NCI-H345 treated with DMSO at 0.1 percent for 48 hours (cell line): Measurements from ENCODE around the gene FAM83C.

Experiments used
- DNase-seq: peaks from one replicate; lab custom pipeline; 2025; ENCODE audit not compliant: unreplicated experiment; lab: John Stamatoyannopoulos, UW

Gene FAM83C

GRCh38 chr20:35291654-35292503, at the start of gene FAM83C:
FAM83C (minus strand) TSS chr20:35292425; CDS start chr20:35292304, 121 bp downstream.
- DNase-seq = no peak

- DNase-seq = no peak
Observed at GRCh38 chr20:35341366-35342028, 49.3 kb upstream of the FAM83C start.

DNA sequence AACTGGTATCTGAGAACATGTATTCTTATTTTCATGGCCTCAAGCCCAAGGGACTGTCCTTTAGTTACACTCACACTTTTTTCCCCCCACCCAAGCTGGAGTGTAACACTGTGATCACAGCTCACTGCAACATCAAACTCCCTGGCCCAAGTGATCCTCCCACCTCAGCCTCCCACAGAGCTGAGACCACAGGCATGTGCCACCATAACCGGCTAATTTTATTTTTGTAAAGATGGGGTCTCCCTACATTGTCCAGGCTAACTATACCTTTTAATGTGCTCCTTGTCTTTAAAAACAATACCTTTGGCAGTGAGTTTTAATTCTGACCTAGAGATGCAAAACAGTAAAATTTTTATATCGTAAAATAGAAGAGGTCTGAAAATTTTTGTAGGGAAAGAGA, 48.2 kb upstream of the FAM83C start:
- DNase-seq = no peak

GRCh38 chr20:35339636-35340035, 47.4 kb upstream of the FAM83C start:
- DNase-seq = no peak

DNA sequence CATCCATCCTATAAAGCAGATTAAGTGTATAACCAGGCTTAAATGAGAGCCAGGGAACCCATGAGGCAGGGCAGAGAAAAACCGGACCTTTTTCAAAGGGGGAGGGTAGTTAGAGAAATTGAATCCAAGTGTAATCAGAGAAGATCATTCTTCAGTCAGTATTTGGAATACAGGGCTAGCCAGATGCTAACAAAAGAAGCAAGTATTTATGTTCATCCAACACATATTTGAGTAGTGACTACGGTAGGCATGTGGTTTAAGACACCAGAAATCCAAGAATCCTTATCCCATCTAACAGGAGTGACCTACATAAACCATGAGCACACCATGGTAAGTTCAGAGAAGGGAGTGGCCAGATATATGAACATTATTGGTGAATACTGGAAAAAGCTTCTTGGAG, 46.8 kb upstream of the FAM83C start:
- DNase-seq = no peak

- DNase-seq = no peak
Observed at GRCh38 chr20:35334311-35335101, 42.3 kb upstream of the FAM83C start.

DNA sequence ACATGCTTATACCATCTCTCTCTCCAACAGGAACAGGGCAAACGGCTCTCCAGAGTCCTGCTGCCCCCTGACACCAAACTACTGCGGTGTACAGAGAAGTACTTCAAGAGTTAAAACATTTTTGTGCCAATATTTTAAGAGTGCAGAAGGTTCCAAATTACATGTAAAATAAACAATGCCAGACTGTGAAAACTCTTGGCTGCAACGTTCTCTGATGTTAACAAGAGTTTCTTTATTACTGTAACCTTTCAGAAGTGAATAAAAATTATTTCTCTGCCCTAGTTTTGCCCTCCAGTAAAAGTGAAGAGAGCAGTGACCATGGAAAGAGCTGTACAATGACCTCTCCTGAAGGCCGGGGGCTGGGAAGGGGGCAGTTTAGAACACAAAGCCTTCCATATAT, 41.4 kb upstream of the FAM83C start:
- no peak for DNase-seq

GRCh38 chr20:35332540-35333200, 40.4 kb upstream of the FAM83C start:
- DNase-seq = no peak

DNA sequence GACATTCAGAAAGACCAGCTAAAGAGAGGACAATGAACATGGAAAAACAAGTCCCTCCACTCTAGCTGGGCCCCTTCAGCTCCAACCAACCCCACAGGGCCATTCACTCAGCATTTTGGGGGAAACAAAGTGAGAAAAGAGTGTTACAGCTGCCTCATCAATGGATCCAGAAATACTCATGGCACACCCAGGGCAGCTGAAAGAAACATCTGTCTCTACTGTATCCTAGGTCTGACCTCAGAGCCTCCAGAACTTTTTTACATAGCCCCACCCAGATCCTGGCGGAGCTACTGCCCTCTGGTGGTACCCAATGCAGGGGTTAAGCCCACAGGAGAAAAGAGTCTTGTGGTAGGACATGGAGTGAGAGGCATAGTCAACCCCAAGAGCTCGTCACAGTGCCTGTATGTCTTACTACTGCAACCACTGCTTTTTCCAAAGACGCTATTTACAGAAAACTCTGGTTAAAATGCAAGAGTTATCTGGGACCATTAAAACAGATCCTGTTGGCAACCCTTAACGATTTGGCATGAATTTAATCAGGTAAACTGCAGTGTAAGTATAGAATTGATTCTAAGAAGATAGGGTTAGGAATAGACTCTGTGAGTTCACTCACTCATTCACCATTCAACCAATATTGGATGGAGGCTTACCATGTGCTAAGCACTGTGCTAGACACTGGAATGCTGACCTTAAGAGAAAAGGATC, 37.4 kb upstream of the FAM83C start:
- no peak for DNase-seq

GRCh38 chr20:35328689-35329088, 36.5 kb upstream of the FAM83C start:
- DNase-seq = no peak

DNA sequence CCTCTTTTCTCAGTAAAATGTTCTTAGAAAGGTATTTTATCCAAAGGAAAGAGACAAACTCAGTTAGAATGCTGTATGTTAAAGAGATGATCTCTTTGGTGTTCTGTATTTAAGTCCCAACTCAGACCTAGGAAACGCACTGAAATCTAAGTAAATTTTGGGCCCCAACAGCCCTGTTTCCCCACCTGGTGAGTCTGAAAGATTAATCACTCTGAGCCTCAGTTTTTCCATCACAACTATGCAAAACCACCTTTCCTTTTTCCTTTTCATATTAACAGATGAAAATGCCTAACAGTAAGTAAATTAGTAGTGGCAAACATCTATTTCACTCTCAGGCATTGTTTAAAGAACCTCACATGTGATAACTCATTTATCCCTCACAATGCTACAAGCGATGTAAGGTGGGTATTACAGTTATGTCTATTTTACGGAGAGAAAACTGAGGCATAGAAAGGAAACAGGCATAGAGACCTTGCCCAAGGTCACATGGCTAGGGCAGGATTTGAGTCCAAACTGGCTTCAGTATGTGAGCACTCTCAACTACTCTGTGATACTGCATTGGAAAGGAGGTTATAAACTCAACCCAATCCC, 36.0 kb upstream of the FAM83C start:
- DNase-seq = no peak

GRCh38 chr20:35327074-35327976, 35.1 kb upstream of the FAM83C start:
- no peak for DNase-seq

DNA sequence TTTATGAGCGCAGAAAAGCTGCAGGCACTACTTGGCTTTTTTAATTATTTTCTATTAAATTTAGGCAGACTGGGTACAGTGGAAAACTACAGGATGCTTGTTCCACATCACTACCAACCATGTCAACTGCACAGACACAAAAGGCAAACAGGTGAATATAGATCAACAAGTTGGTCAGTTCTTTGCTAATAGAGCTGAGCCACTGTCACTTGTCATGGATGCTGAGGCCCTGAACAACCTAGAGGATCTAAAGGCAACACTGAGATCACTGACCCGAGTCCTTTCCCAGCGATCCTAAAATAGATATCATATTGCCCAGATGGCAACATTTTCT, 34.5 kb upstream of the FAM83C start:
- DNase-seq = no peak

- DNase-seq = no peak
Observed at GRCh38 chr20:35326021-35326739, 34.0 kb upstream of the FAM83C start.

- no peak for DNase-seq
Observed at GRCh38 chr20:35325401-35325800, 33.2 kb upstream of the FAM83C start.

DNA sequence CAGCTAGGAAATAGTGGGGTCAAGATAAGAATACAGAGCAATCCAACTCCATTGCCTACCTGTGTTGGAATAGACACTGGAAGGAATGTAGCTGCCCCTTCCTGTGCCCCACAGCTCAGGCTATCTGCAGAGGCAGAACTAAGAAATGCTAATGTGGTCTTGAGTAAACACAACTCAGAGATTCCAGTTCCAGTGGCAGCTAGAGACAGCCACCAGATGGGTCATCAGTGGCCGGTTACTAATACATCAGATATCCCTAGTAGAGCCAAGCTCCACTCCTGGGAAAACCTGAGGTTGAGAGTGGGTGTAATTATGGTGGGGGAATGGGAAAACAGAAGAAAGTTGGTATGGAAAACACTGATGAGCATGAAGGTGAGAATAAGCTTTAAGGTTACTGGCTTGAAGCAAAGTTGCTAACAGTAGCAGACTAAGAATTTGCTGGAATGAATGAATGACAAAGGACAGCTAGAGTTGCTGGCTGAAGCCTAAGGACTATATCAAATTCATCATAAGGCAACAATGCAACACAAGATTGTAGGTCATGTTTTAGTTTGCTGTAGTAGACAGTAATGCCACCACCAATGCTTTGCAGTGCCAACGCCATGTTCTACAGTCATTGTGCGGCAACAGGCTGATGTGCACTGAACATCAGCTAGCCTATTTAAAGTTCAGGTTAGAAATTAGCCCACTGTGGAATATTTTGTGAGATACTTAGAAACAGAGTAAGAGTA, 28.3 kb upstream of the FAM83C start:
- no peak for DNase-seq

GRCh38 chr20:35319871-35320197, 27.6 kb upstream of the FAM83C start:
- DNase-seq = no peak

DNA sequence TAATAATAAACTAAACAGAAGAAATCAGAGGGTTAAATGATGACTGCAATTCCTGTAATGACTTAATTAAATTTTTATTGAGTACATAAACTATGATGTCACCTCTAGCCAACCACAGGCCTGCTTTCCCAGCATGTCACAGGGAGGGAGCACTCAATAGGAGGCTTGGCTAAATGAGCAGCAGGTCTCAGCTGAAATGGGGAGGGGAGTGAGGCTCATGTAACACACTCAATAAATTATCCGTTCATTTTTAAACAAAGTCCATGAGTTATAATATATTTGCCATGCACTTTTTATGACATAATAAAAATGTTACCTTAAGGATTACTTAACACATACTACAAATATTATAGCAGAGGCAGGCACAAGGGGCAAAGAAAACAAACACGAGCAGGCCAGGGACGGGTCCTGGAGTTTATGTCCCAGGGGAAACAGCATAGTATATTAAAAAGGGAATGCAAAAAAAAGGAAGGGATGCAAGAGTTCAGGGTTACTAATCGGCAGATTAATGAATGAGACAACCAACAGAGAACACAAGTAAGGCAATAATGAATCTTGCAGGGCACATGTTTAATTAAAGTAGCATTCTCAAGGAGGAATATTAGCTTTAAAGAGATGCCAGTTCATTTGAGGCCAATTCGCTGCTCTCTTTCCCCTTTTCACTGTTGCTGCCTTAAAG, 27.1 kb upstream of the FAM83C start:
- DNase-seq = no peak
